SK-MEL-5 (cell line): ENCODE results near the gene NDUFAF8. TPM values are rescaled to one million over a fixed set of nuclear protein-coding genes. Genes with fewer than 3 reads are reported as not detected.
A peak's percentile ranks its signal among the peaks of the same experiment; 100 is the strongest.

Source experiments
- DNase-seq: peaks from one replicate; pipeline ENCODE4 v3.0.0-alpha.2; 2016; ENCODE audit warnings: low read depth, low spot score
- in situ Hi-C: cut with HindIII; loops from 2 replicates; pipeline ENCODE4 v1.10.0; 2016; ENCODE audit warnings: low sequenced_read_pairs, high pct_unique_total_duplicates, low pct_unique_long_range_greater_than_20kb
- total RNA-seq: library from RNA; depleted of rRNA; stranded (reverse); fragments of >200 nt; shearing (Covaris generic); gene quantifications from 2 replicates; pipeline ENCODE4 v1.2.3, GENCODE V29; 2014

The NDUFAF8 gene
- total RNA-seq, 1 experiment from 2014 or later: 174 TPM

DNA sequence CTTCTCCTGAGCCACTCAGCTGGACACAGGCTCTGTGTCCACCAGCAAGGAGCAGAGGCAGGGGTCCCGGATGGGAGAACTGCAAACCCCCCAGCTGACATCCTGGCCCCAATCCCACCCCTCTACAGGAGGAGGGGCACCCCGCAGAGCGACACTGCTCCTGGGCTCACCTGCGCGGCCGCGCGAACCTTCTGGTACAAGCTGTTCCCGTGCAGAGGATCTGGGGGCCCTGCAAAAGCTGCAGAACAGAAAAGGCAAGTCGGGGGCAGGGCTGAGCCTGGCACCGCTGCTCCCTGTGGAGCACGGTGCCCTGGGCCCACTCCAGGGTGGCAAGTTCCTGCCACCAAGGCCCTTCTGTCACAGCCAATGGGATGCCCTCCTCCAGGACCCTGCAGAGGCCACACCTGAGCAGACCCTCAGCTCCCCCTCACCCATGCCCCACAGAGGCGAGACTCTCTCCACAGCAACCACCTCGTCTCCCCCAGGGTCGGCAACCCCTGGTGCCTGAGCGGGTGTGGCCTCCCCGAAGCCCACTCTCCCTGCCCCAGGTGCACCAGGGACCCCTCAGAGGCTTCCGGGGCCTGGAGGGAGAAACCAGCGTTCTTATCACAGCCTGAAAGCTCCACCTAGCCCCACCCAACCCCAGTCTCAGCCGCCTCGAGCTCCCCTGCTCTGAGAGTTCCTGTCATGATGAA lies 5.2 kb upstream of the NDUFAF8 start:
- no peak for DNase-seq
- in situ Hi-C loops: no loop called here

- no peak for DNase-seq
- in situ Hi-C loops: no loop called here
These were observed 4.6 kb upstream of the NDUFAF8 start for GRCh38 chr17:81234506-81234855.

DNA sequence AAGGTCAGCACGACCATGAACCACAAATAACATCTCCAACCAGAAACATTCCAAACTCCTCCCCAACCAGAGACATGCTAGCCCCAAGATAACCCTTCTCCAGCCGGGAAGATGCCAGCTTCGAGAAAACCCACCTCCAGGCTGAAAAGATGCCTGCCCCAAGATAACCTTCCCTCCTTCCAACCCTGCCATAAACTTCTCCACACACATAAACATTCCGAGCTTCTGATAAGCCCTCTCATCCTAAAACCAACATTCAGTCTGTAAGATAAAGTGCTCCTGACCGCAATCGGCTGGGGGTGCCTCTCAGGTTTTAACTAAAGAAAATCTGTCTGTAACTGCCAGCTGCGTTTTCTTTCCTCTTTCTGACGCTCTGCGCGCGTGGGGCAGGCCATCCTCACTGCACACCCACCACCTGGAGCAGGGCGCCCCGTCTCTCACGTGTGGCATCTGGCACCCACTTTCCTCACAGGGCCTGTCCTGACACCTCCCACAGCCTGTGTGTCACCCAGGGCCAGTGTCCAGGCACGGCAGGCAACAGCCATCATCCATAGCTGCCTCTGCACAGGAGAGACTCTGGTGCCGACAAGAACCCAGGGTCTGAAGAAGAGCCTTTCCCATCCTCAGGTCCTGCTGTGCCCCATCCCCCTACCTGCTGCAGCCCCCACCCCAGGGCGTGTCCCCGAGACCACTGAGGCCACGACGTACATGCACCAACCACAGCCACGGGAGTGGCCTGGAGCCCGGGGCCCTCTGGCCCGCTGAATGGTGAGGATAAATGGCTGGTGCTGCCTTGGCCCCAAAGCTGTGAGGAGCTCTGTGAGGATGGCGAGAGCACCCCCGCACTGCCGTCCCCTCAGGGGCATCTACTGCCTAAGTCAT lies 3.9 kb upstream of the NDUFAF8 start:
- DNase-seq: no peak
- in situ Hi-C loops: no loop called here

DNA sequence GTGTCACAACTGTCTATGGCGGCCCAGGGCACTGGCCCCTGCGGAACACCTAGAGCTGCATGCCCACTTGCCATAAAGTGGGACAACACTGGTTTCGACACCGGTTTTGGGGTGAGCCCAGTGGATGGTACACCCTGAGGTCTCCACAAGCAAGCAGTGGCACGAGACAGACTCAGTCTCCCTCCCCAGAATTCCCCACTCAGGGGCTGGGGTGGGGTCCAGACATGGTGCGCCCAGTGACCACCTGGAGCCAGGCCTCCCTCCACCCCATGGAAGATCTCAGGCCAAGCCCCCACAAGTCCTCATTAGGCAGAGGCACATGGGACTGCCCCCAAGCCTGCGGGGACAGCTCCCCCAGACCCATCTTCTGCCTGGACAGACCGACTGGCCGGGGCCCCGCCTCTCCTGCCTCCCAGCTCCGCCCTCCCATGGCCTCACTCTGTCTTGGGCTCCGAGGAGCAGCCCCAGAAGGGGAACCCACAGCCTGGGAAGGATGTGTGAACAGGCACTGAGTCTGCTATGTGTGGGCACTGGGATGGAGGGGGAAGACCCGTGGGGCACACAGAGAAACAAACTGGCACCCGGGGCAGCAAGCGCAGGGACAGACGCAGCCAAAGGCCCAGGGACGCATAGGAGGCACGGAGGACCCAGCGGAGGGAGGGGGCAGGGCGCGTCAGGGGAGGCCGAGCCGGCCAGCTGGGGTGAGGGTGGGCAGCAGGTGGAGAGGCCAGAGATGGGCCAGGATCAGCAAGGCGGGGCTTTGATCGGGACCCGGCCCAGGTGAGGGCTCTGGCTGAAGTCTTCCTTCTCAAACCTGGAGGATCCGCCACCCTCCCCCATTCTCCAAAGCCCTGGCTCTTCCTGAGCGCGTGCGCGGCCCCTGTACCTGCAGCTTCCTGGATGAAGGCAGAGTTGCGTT lies 3.0 kb upstream of the NDUFAF8 start:
- DNase-seq: no peak
- in situ Hi-C loops: no loop called here

GRCh38 chr17:81236784-81237183 lies 2.3 kb upstream of the NDUFAF8 start:
- DNase-seq: no peak

DNA sequence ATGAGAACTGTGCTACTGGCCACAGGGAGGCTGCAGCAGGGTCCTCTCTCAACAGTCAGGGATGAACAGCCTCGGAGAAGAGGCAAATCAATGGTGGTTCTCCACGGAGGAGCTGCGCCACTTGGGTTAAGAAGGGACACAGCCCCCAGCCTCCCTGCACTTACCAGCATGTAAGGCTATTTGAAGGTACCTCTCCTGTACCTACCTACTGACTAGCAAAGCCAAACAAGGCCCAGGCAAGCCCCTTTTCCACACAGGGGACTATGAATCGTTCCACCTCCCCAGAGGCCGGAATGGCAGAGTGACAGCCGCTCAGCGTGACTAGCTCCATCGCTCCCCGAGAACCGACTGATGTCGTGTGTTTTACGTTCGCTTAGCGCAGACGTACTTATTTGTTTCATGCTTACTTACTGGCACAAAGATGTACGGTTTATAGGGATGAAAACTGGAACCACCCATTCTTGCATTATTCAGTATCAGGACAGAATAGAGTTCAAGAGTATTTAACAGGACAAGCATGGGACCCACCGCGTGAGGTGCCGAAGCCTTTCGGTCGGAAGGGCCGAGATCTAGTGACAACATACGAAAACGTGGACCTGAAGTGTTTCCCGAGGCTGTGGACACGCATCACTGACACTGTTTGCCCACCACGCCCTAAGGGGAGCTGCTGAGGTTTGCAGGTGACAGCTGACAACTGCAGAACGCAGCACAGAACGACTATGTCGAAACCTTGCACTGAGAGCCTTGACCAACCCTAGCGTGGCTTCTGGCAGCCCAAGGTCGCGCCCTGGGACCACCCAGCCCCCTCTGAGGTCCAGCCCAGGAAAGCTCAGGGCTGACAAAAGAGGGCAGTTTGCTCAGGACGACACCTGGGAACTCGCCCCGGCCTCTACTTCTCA lies 1.3 kb upstream of the NDUFAF8 start:
- DNase-seq: no peak
- in situ Hi-C loops: no loop called here

More at GRCh38 chr17:81236784-81237183, 2.3 kb upstream of the NDUFAF8 start:
- in situ Hi-C loops: no loop called here

- in situ Hi-C loops: no loop called here
- no peak for DNase-seq
These were observed 666 bp upstream of the NDUFAF8 start for GRCh38 chr17:81238490-81238814.

DNA sequence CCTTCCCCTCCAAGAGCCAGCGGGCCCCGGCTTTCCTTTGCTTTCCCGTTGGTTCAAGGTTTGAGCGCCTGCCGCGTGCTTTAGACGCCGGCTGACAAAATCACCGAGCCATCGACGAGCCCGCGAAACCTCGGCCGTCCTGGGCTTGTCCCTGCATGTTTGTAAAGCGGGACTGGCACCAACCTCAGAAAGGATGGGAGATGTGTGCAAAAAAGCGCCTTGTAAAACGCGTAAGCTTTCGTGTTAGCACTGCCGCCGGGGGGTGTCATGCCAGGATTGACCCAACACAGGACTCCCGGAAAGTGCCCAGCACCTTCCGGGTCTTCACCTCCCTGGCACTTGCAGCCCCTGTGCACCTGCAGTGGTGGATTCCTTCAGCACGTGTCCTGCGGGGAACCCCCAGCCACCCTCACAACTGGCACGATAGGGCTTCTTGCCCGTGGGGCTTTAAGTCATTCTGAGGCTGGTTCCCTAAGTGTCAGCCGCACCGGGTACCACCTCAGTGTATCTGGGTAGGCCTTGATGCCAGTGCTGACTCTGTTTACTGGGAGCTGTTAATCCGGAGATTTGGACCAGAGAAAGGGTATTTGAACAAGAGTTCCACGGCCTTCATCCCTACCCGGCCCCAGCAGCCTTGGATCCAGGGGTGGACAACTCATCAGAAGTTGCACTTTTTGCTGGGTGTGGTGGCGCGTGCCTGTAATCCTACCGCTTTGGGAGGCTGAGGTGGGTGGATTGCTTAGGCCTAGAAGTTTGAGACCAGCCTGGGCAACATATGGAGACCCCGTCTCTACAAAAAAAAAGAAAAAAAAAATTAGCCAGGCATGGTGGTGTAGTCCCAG lies 817 bp downstream of the NDUFAF8 start:
- no peak for DNase-seq
- in situ Hi-C loops: no loop called here

DNA sequence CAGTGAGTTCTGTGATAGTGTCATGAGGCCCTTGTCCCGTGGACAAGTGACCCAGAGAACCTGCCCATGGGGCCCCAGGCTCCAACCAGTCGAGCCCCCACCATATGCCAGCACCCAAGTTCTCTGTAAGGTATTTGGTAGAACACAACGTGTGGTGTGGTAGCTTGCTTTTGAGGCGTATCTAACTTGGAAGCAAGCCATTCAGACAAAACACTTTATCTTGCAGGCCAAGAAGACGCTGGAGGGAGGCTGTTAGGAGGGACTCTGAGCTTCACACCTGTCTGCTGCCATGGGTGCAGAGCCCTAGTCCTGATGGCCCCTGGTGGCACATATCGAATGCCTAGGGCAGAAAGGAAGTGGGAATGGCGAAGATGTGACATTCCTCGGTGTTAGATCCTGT lies 1.6 kb downstream of the NDUFAF8 start:
- in situ Hi-C loops: no loop called here
- DNase-seq: no peak

DNA sequence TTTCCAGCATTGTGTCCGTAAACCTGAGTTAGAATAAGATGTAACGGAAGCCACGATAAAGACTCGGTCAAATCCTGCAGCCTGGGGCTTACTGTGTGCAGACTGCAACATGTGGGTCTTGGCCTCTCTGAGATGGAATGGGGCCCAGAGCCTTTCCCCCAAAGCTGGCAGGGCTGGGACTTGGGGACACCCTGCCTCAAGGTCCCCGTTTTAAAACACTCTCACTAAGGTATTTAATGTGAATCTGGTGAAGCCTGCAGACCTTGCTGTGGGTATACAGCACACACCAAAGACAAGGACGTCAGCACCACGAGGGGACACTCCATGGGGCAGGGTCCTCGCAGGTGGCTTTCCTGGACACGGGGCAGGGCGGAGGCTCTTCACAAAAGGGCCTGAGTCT lies 2.1 kb downstream of the NDUFAF8 start:
- no peak for DNase-seq
- in situ Hi-C loops: no loop called here

- DNase-seq: peak; percentile 75
- in situ Hi-C loops: no loop called here
These were observed 2.7 kb downstream of the NDUFAF8 start for GRCh38 chr17:81241648-81242420.

DNA sequence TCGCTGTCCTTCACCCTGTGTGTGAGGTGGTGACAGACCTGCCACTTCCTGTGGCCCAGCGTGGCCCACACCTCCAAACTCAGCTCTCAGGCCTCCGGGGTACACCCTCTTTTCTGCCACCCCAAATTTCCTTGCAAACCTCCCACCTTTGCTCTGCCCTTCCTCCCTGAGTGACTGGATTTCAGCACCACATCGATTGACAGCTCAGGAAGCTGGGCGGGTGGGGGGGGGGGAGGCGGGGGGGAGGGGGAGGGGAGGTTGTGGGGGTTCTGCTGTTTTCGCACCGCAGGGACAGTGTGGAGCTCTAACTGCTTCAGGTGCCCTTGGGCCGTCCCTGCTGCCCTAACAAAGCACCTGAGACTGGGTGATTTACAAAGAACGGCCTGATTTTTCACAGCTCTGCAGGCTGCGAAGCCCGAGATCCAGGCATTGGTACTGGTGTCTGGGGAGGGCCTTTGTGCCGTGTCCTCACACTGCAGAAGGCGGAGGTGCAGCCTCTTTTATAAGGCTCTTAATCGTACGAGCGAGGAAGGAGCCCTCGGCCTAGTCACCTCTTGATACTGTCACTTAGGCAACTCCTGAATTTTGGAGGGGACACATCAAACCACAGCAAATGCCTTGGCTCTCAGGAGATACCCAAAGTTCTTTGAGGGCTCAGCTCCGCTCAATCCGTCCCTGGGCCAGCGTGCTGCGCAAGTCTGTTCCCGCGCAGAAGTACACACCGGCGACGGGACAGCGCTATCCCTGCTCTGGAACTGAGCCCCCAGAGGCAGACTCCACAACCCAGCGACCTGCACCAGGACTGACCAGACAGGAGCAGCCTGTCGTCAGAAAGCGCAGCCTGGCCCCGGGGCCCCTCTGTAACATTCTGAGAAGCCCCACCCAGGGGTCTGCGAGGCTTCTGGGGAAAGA lies 3.6 kb downstream of the NDUFAF8 start:
- in situ Hi-C loops: no loop called here
- DNase-seq: no peak

GRCh38 chr17:81243333-81243664 lies 4.2 kb downstream of the NDUFAF8 start:
- in situ Hi-C loops: no loop called here
- no peak for DNase-seq

- in situ Hi-C loops: no loop called here
These were observed 5.4 kb downstream of the NDUFAF8 start for GRCh38 chr17:81244358-81245023.

More at GRCh38 chr17:81244358-81245023, 5.4 kb downstream of the NDUFAF8 start:
- DNase-seq: no peak
